Right lobe of liver (tissue), 4 donors: ENCODE measurements around the gene SEMA4F.
"Not testable (repeated sequence)": the region's sequence is repeated elsewhere in the genome, so short reads cannot be mapped to it uniquely, and the experiment has no call there.

Source experiments
- CTCF ChIP-seq, 4 donors: fragments of 200-600 bp in 3 of 4; fragments of 450-650 bp in 1 of 4; IDR thresholded peaks; one replicate each; pipeline versions ENCODE4 v1.5.1 to v1.8.0; 2016 to 2022; ENCODE audit warnings: antibody characterized with exemption in 4 of 4, mild to moderate bottlenecking in 2 of 4
- POLR2A ChIP-seq: fragments of 450-650 bp; IDR thresholded peaks from one replicate; pipeline ENCODE4 v1.6.1; 2017; ENCODE audit warnings: antibody characterized with exemption, mild to moderate bottlenecking
- donor health status: DM: no; HTN: no; CAD: no.
- donor health status: DM: no; HTN: no; CAD: no.
- donor health status: DM: no; HTN: yes; CAD: no.

GRCh38 chr2:74630454-74630853 lies 23.6 kb upstream of the SEMA4F start:
- TF ChIP-seq CTCF (IDR thresholded peaks at IDR 0.05); POLR2A: not testable (repeated sequence)
